B cell (primary cell): Measurements from ENCODE around the gene DRC7. TPM values are rescaled to one million over a fixed set of nuclear protein-coding genes. Genes with fewer than 3 reads are reported as not detected.

Experiments used
- ATAC-seq: fragments of 200-7000 bp; cut with Tn5 transposase; one replicate; pipeline ENCODE4 v1.10.0; 2021; ENCODE audit warnings: low read depth, mild to moderate bottlenecking, moderate number of reproducible peaks, moderate library complexity
- CTCF ChIA-PET: fragments of 350-600 bp; sonication (Branson Sonifier 250); formaldehyde crosslinking; loops from one replicate; lab custom pipeline; 2021; ENCODE audit warnings: antibody characterized with exemption, inconsistent platforms; lab: Charles Lee
- POLR2A ChIA-PET: fragments of 350-600 bp; sonication (Branson Sonifier 250); formaldehyde crosslinking; loops from one replicate; lab custom pipeline; 2021; ENCODE audit warnings: antibody characterized with exemption; lab: Charles Lee
- DNase-seq: peaks from one replicate; pipeline ENCODE4 v3.0.0; 2013
- H2AFZ ChIP-seq: 2 replicates; pipeline ENCODE4 v1.6.1; 2012; ENCODE audit warnings: mild to moderate bottlenecking, low read depth, low read length; ENCODE audit not compliant: insufficient read depth, poor library complexity, severe bottlenecking
- H3K27ac ChIP-seq, 2 donors: 1 replicate in 1 of 2; 2 replicates in 1 of 2; pipeline ENCODE4 v1.5.1; 2012 to 2013; ENCODE audit warnings: low read length in 2 of 2, mild to moderate bottlenecking in 2 of 2, moderate library complexity in 1 of 2
- H3K27me3 ChIP-seq, 4 experiments: fragments of 200-600 bp in 1 of 4; sonication (generic) in 1 of 4; replicated peaks in 1 of 4; 1 replicate in 2 of 4; 2 replicates in 2 of 4; pipeline versions ENCODE4 v1.6.1 to v1.7.0; 2013 to 2016; ENCODE audit warnings: low read length in 3 of 4, mild to moderate bottlenecking in 2 of 4, mixed read lengths in 1 of 4, moderate library complexity in 1 of 4; ENCODE audit not compliant: insufficient read depth in 4 of 4, control insufficient read depth in 3 of 4; ENCODE audit errors: control extremely low read depth in 1 of 4
- H3K36me3 ChIP-seq, 2 experiments: replicated peaks in 1 of 2; 1 replicate in 1 of 2; 2 replicates in 1 of 2; pipeline versions ENCODE4 v1.6.1 to v1.7.1; 2013; ENCODE audit warnings: low read length in 1 of 2; ENCODE audit not compliant: insufficient read depth in 2 of 2, control insufficient read depth in 1 of 2; ENCODE audit errors: control extremely low read depth in 1 of 2, extremely low read depth in 1 of 2
- H3K4me1 ChIP-seq, 2 donors: fragments of 200-600 bp in 1 of 2; sonication (generic) in 1 of 2; 1 replicate in 1 of 2; 2 replicates in 1 of 2; pipeline versions ENCODE4 v1.5.1 to v1.6.1; 2013 to 2017; ENCODE audit warnings: low read length in 2 of 2; ENCODE audit not compliant: control insufficient read depth in 2 of 2, insufficient read depth in 2 of 2
- H3K4me2 ChIP-seq: replicated peaks from 2 replicates; pipeline ENCODE3; 2012; ENCODE audit warnings: mild to moderate bottlenecking, low read depth, low read length; ENCODE audit not compliant: poor library complexity, severe bottlenecking
- H3K4me3 ChIP-seq, 5 experiments: fragments of 200-600 bp in 1 of 5; sonication (generic) in 1 of 5; 1 replicate in 3 of 5; 2 replicates in 2 of 5; pipeline versions ENCODE4 v1.5.1 to v1.7.0; 2011 to 2016; ENCODE audit warnings: low read length in 4 of 5, mild to moderate bottlenecking in 4 of 5, low read depth in 2 of 5, control low read depth in 1 of 5, moderate library complexity in 1 of 5; ENCODE audit not compliant: insufficient read depth in 1 of 5; ENCODE audit errors: control extremely low read depth in 1 of 5, extremely low read depth in 1 of 5
- H3K79me2 ChIP-seq: fragments of 200-600 bp; sonication (generic); one replicate; pipeline ENCODE4 v1.6.0; 2016; ENCODE audit warnings: low read length; ENCODE audit not compliant: control insufficient read depth, insufficient read depth
- H3K9ac ChIP-seq: fragments of 200-600 bp; sonication (generic); 2 replicates; pipeline ENCODE4 v1.6.1; 2017; ENCODE audit warnings: mild to moderate bottlenecking, low read length, moderate library complexity
- H3K9me3 ChIP-seq, 3 donors: one replicate each; pipeline versions ENCODE4 v1.6.1 to v1.7.1; 2013; ENCODE audit warnings: low read length in 2 of 3; ENCODE audit not compliant: control insufficient read depth in 2 of 3, insufficient read depth in 1 of 3; ENCODE audit errors: control extremely low read depth in 1 of 3
- H4K20me1 ChIP-seq: 2 replicates; pipeline ENCODE4 v1.6.0; 2012; ENCODE audit warnings: mild to moderate bottlenecking, low read length; ENCODE audit not compliant: insufficient read depth, control insufficient read depth, poor library complexity, severe bottlenecking
- H3K27ac Mint-ChIP-seq: one replicate; pipeline ENCODE4 v1.8.0; 2021; ENCODE audit warnings: mixed read lengths
- H3K27me3 Mint-ChIP-seq: one replicate; pipeline ENCODE4 v1.8.0; 2021; ENCODE audit warnings: mixed read lengths
- H3K4me1 Mint-ChIP-seq: one replicate; pipeline ENCODE4 v1.8.0; 2021; ENCODE audit warnings: mixed read lengths
- H3K4me3 Mint-ChIP-seq: one replicate; pipeline ENCODE4 v1.8.0; 2021; ENCODE audit warnings: mixed read lengths
- H3K9me3 Mint-ChIP-seq: one replicate; pipeline ENCODE4 v1.8.0; 2022; ENCODE audit warnings: mixed read lengths; ENCODE audit not compliant: insufficient read depth
- EZH2 ChIP-seq: IDR thresholded peaks from 2 replicates; pipeline ENCODE4 v1.6.1; 2012; ENCODE audit warnings: borderline replicate concordance, low read depth, mild to moderate bottlenecking, moderate library complexity, low read length; ENCODE audit not compliant: insufficient read depth, poor library complexity, severe bottlenecking
- WGBS: methylation state at CpG from one replicate; pipeline ENCODE4 v1.1.5; 2013; ENCODE audit warnings: missing lambda C conversion rate; ENCODE audit not compliant: insufficient coverage; 5-methylcytosine and 5-hydroxymethylcytosine counted together
- intact Hi-C: fragments of 100-400 bp; cut with micrococcal nuclease; formaldehyde crosslinking; loops from one replicate; pipeline ENCODE4 v1.10.0; 2022
- polyA plus RNA-seq: library from polyadenylated mRNA; depleted of rRNA; stranded (reverse); fragments of >200 nt; gene quantifications from 2 replicates; pipeline ENCODE4 v1.2.3, GENCODE V29; 2012
- total RNA-seq, 2 donors: library from RNA; stranded (reverse); fragments of 120-200 nt in 1 of 2; gene quantifications; 1 replicate in 1 of 2; 2 replicates in 1 of 2; pipeline versions ENCODE4 v1.2.3 to v1.2.4, GENCODE V29; 2013 to 2022
- TF ChIP-seq, protein P1 (sequence below): fragments of 200-600 bp; IDR thresholded peaks from one replicate; pipeline ENCODE4 v1.8.0; 2022; ENCODE audit warnings: antibody characterized with exemption, mild to moderate bottlenecking

Gene DRC7
- total and polyA plus RNA-seq, 2 donors (not counting 1 experiment from before 2014, with no cell fraction given): 0.12 to 0.22 TPM

DNA sequence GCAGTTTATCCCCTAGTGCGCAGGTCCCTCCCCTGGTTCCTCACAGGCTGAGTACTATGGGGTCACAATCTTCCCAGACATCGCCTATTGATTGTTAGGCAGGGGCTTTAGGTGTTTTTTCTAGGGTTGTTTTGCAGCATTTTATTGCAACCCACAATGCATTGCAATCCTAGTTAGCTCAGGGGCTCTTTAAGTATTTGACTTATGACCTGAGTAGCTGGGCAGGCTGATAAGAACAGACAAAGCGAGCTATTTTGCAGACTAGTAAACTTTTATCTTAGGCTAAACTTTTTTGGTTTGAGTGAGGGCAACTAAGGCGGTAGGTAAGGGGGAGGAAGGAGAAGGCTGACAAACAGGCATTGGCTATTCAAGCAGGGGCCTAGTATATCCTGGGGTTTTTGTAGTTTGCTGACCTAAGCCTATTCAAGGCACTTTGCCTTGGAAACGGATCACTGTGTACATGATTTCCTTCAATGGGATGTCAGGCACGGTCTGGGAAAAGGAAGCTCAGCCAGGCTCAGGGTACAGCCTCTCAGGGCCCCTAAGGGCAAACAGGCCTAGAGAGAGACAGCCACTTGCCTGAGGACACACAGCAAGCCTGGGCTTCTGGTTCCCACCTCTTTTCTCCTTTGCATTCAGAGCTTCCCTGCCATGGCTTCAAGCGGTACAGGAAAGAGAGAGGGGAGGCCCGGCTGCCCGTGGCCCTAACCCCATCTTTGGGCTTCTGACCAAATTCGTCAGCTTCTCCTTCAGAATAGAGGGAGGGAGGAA, 6.4 kb downstream of the DRC7 start:
- no peaks in the 10 kb centered on the region for H3K9me3 Mint-ChIP-seq
- H3K4me3 Mint-ChIP-seq: no peak overlapping the region
- H3K27ac ChIP-seq: no peak overlapping the region
- H3K36me3 ChIP-seq: no peaks in the 10 kb centered on the region
- H3K27me3 Mint-ChIP-seq: no peaks in the 10 kb centered on the region
- H3K9ac ChIP-seq: no peak overlapping the region
- no peak overlapping the region for H3K4me2 ChIP-seq
- intact Hi-C loops: no loop called here
- TF ChIP-seq, protein P1, sequence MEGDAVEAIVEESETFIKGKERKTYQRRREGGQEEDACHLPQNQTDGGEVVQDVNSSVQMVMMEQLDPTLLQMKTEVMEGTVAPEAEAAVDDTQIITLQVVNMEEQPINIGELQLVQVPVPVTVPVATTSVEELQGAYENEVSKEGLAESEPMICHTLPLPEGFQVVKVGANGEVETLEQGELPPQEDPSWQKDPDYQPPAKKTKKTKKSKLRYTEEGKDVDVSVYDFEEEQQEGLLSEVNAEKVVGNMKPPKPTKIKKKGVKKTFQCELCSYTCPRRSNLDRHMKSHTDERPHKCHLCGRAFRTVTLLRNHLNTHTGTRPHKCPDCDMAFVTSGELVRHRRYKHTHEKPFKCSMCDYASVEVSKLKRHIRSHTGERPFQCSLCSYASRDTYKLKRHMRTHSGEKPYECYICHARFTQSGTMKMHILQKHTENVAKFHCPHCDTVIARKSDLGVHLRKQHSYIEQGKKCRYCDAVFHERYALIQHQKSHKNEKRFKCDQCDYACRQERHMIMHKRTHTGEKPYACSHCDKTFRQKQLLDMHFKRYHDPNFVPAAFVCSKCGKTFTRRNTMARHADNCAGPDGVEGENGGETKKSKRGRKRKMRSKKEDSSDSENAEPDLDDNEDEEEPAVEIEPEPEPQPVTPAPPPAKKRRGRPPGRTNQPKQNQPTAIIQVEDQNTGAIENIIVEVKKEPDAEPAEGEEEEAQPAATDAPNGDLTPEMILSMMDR: no peak
- TF ChIP-seq EZH2: no peak
- no peaks in the 10 kb centered on the region for H3K4me1 Mint-ChIP-seq
- no peaks in the 10 kb centered on the region for H3K79me2 ChIP-seq
- ATAC-seq (no peak), DNase-seq (no peak)
- no peaks in the 10 kb centered on the region for H3K4me1 ChIP-seq
- POLR2A ChIA-PET: no interaction called here
- no peaks in the 10 kb centered on the region for H3K27me3 ChIP-seq
- CTCF ChIA-PET: no interaction called here
- no peaks in the 10 kb centered on the region for H4K20me1 ChIP-seq
- WGBS: 89% methylated on average over 7 of the region's 10 CpGs
- no peak overlapping the region for H2AFZ ChIP-seq
- H3K4me3 ChIP-seq: no peak overlapping the region
- H3K9me3 ChIP-seq: no peaks in the 10 kb centered on the region
- no peak overlapping the region for H3K27ac Mint-ChIP-seq

- Histone ChIP-seq H3K4me2 (no peak overlapping the region), H3K27ac (no peak overlapping the region), H3K36me3 (no peaks in the 10 kb centered on the region), H3K79me2 (no peaks in the 10 kb centered on the region), H3K27me3 (no peaks in the 10 kb centered on the region), H3K9me3 (no peaks in the 10 kb centered on the region), H3K9ac (no peak overlapping the region), H2AFZ (no peak overlapping the region), H3K4me3 (no peak overlapping the region), H3K4me1 (no peaks in the 10 kb centered on the region), H4K20me1 (no peaks in the 10 kb centered on the region)
- H3K4me3 Mint-ChIP-seq: no peak overlapping the region
- intact Hi-C loops: no loop called here
- POLR2A ChIA-PET: no interaction called here
- TF ChIP-seq, protein P1: no peak
- TF ChIP-seq EZH2: no peak
- ATAC-seq (no peak), DNase-seq (no peak)
- peaks cover 2% of the 10 kb centered on the region for H3K27me3 Mint-ChIP-seq
- no peak overlapping the region for H3K27ac Mint-ChIP-seq
- H3K9me3 Mint-ChIP-seq: no peaks in the 10 kb centered on the region
- 69% methylated on average over 23 of the region's 23 CpGs for WGBS
- H3K4me1 Mint-ChIP-seq: no peaks in the 10 kb centered on the region
- CTCF ChIA-PET: interaction anchor here (0.6 kb wide), 1 partner anchor 355 kb away, joined by 3 read pairs; no protein-coding TSS in a partner anchor
Observed at GRCh38 chr16:57701759-57702371, 7.3 kb downstream of the DRC7 start.
